ENCODE data around the gene PTPN12. TPM values are rescaled to one million over a fixed set of nuclear protein-coding genes. Genes with fewer than 3 reads are reported as not detected.

Gene PTPN12
- total and polyA plus RNA-seq, 9 donors: 34.9 to 61.3 (median 46.9) TPM

GRCh38 chr7:77571801-77572200, 34.7 kb downstream of the PTPN12 start:
- WGBS (ENCODE audit: insufficient coverage): no CpG with 5 or more reads among the region's 6 CpGs
- Histone ChIP-seq H3K36me3 (ENCODE audit: control insufficient read depth, insufficient read depth, low read length) (peaks cover 37% of the 10 kb centered on the region), H3K27ac (ENCODE audit: low read length) (no peak overlapping the region), H3K4me1 (ENCODE audit: control insufficient read depth, insufficient read depth, low read length) (no peaks in the 10 kb centered on the region), H3K27me3 (ENCODE audit: control insufficient read depth, insufficient read depth, low read length) (no peaks in the 10 kb centered on the region), H3K4me3 (ENCODE audit: low read length) (no peak overlapping the region), H3K9me3 (replicated peaks; ENCODE audit: control insufficient read depth, low read depth, low read length) (no peaks in the 10 kb centered on the region)
- no peak for DNase-seq

GRCh38 chr7:77575187-77575586, 38.1 kb downstream of the PTPN12 start:
- no peaks in the 10 kb centered on the region for H3K9me3 ChIP-seq (replicated peaks; ENCODE audit: control insufficient read depth, low read depth, low read length)
- H3K4me3 ChIP-seq (ENCODE audit: low read length): no peak overlapping the region
- DNase-seq: no peak
- H3K27ac ChIP-seq (ENCODE audit: low read length): no peak overlapping the region
- no peaks in the 10 kb centered on the region for H3K27me3 ChIP-seq (ENCODE audit: control insufficient read depth, insufficient read depth, low read length)
- H3K36me3 ChIP-seq (ENCODE audit: control insufficient read depth, insufficient read depth, low read length): peaks cover 36% of the 10 kb centered on the region
- 88% methylated on average over 5 of the region's 7 CpGs for WGBS (ENCODE audit: insufficient coverage)
- H3K4me1 ChIP-seq (ENCODE audit: control insufficient read depth, insufficient read depth, low read length): no peaks in the 10 kb centered on the region

GRCh38 chr7:77576856-77577255, 39.8 kb downstream of the PTPN12 start:
- no peak overlapping the region for H3K27ac ChIP-seq (ENCODE audit: low read length)
- H3K36me3 ChIP-seq (ENCODE audit: control insufficient read depth, insufficient read depth, low read length): peaks cover 34% of the 10 kb centered on the region
- no peaks in the 10 kb centered on the region for H3K4me1 ChIP-seq (ENCODE audit: control insufficient read depth, insufficient read depth, low read length)
- DNase-seq: no peak
- H3K27me3 ChIP-seq (ENCODE audit: control insufficient read depth, insufficient read depth, low read length): no peaks in the 10 kb centered on the region
- no peak overlapping the region for H3K4me3 ChIP-seq (ENCODE audit: low read length)
- WGBS (ENCODE audit: insufficient coverage): 93% methylated on average over 2 of the region's 3 CpGs
- H3K9me3 ChIP-seq (replicated peaks; ENCODE audit: control insufficient read depth, low read depth, low read length): no peaks in the 10 kb centered on the region

- Histone ChIP-seq H3K4me1 (ENCODE audit: control insufficient read depth, insufficient read depth, low read length) (no peaks in the 10 kb centered on the region), H3K4me3 (ENCODE audit: low read length) (no peak overlapping the region), H3K9me3 (replicated peaks; ENCODE audit: control insufficient read depth, low read depth, low read length) (no peaks in the 10 kb centered on the region), H3K36me3 (ENCODE audit: control insufficient read depth, insufficient read depth, low read length) (peaks cover 15% of the 10 kb centered on the region), H3K27me3 (ENCODE audit: control insufficient read depth, insufficient read depth, low read length) (no peaks in the 10 kb centered on the region), H3K27ac (ENCODE audit: low read length) (no peak overlapping the region)
- DNase-seq: no peak
These were observed 42.7 kb downstream of the PTPN12 start for GRCh38 chr7:77579797-77580196.

- Histone ChIP-seq H3K36me3 (ENCODE audit: control insufficient read depth, insufficient read depth, low read length) (peaks cover 9% of the 10 kb centered on the region), H3K4me1 (ENCODE audit: control insufficient read depth, insufficient read depth, low read length) (no peaks in the 10 kb centered on the region), H3K9me3 (replicated peaks; ENCODE audit: control insufficient read depth, low read depth, low read length) (no peaks in the 10 kb centered on the region), H3K27me3 (ENCODE audit: control insufficient read depth, insufficient read depth, low read length) (no peaks in the 10 kb centered on the region), H3K4me3 (ENCODE audit: low read length) (no peak overlapping the region), H3K27ac (ENCODE audit: low read length) (no peak overlapping the region)
- no CpG with 5 or more reads among the region's 4 CpGs for WGBS (ENCODE audit: insufficient coverage)
- no peak for DNase-seq
These were observed 43.8 kb downstream of the PTPN12 start for GRCh38 chr7:77580762-77581350.

- Histone ChIP-seq H3K4me1 (ENCODE audit: control insufficient read depth, insufficient read depth, low read length) (no peaks in the 10 kb centered on the region), H3K36me3 (ENCODE audit: control insufficient read depth, insufficient read depth, low read length) (peaks cover 12% of the 10 kb centered on the region), H3K27ac (ENCODE audit: low read length) (no peak overlapping the region), H3K27me3 (ENCODE audit: control insufficient read depth, insufficient read depth, low read length) (no peaks in the 10 kb centered on the region), H3K9me3 (replicated peaks; ENCODE audit: control insufficient read depth, low read depth, low read length) (no peaks in the 10 kb centered on the region), H3K4me3 (ENCODE audit: low read length) (no peak overlapping the region)
- no CpG with 5 or more reads among the region's 2 CpGs for WGBS (ENCODE audit: insufficient coverage)
- no peak for DNase-seq
These were observed 50.2 kb downstream of the PTPN12 start for GRCh38 chr7:77587272-77587671.

GRCh38 chr7:77600952-77601351, 63.9 kb downstream of the PTPN12 start:
- Histone ChIP-seq H3K36me3 (ENCODE audit: control insufficient read depth, insufficient read depth, low read length) (peaks cover 19% of the 10 kb centered on the region), H3K4me3 (ENCODE audit: low read length) (no peak overlapping the region), H3K27ac (ENCODE audit: low read length) (no peak overlapping the region), H3K27me3 (ENCODE audit: control insufficient read depth, insufficient read depth, low read length) (no peaks in the 10 kb centered on the region), H3K4me1 (ENCODE audit: control insufficient read depth, insufficient read depth, low read length) (no peaks in the 10 kb centered on the region), H3K9me3 (replicated peaks; ENCODE audit: control insufficient read depth, low read depth, low read length) (no peaks in the 10 kb centered on the region)
- no CpG with 5 or more reads among the region's 2 CpGs for WGBS (ENCODE audit: insufficient coverage)
- DNase-seq: no peak

- Histone ChIP-seq H3K27me3 (ENCODE audit: control insufficient read depth, insufficient read depth, low read length) (no peaks in the 10 kb centered on the region), H3K36me3 (ENCODE audit: control insufficient read depth, insufficient read depth, low read length) (peaks cover 10% of the 10 kb centered on the region), H3K4me1 (ENCODE audit: control insufficient read depth, insufficient read depth, low read length) (no peaks in the 10 kb centered on the region), H3K27ac (ENCODE audit: low read length) (no peak overlapping the region), H3K4me3 (ENCODE audit: low read length) (no peak overlapping the region), H3K9me3 (replicated peaks; ENCODE audit: control insufficient read depth, low read depth, low read length) (no peaks in the 10 kb centered on the region)
- no peak for DNase-seq
These were observed 69.5 kb downstream of the PTPN12 start for GRCh38 chr7:77606562-77606961.

GRCh38 chr7:77619314-77619713, 82.2 kb downstream of the PTPN12 start:
- no peak overlapping the region for H3K4me3 ChIP-seq (ENCODE audit: low read length)
- no peaks in the 10 kb centered on the region for H3K27me3 ChIP-seq (ENCODE audit: control insufficient read depth, insufficient read depth, low read length)
- no peak overlapping the region for H3K27ac ChIP-seq (ENCODE audit: low read length)
- H3K4me1 ChIP-seq (ENCODE audit: control insufficient read depth, insufficient read depth, low read length): no peaks in the 10 kb centered on the region
- peaks cover 19% of the 10 kb centered on the region for H3K36me3 ChIP-seq (ENCODE audit: control insufficient read depth, insufficient read depth, low read length)
- no peaks in the 10 kb centered on the region for H3K9me3 ChIP-seq (replicated peaks; ENCODE audit: control insufficient read depth, low read depth, low read length)
- DNase-seq: no peak
- 86% methylated on average over 1 of the region's 4 CpGs for WGBS (ENCODE audit: insufficient coverage)

GRCh38 chr7:77626586-77627308, 89.7 kb downstream of the PTPN12 start:
- Histone ChIP-seq H3K9me3 (replicated peaks; ENCODE audit: control insufficient read depth, low read depth, low read length) (no peaks in the 10 kb centered on the region), H3K4me3 (ENCODE audit: low read length) (no peak overlapping the region), H3K36me3 (ENCODE audit: control insufficient read depth, insufficient read depth, low read length) (peaks cover 37% of the 10 kb centered on the region), H3K4me1 (ENCODE audit: control insufficient read depth, insufficient read depth, low read length) (no peaks in the 10 kb centered on the region), H3K27ac (ENCODE audit: low read length) (no peak overlapping the region), H3K27me3 (ENCODE audit: control insufficient read depth, insufficient read depth, low read length) (no peaks in the 10 kb centered on the region)
- DNase-seq: no peak
- 94% methylated on average over 2 of the region's 6 CpGs for WGBS (ENCODE audit: insufficient coverage)

GRCh38 chr7:77627309-77627676, 90.2 kb downstream of the PTPN12 start:
- Histone ChIP-seq H3K36me3 (ENCODE audit: control insufficient read depth, insufficient read depth, low read length) (peaks cover 31% of the 10 kb centered on the region), H3K27me3 (ENCODE audit: control insufficient read depth, insufficient read depth, low read length) (no peaks in the 10 kb centered on the region), H3K4me3 (ENCODE audit: low read length) (no peak overlapping the region), H3K27ac (ENCODE audit: low read length) (no peak overlapping the region), H3K9me3 (replicated peaks; ENCODE audit: control insufficient read depth, low read depth, low read length) (no peaks in the 10 kb centered on the region), H3K4me1 (ENCODE audit: control insufficient read depth, insufficient read depth, low read length) (no peaks in the 10 kb centered on the region)
- DNase-seq: no peak

Data from muscle of leg (tissue), 11 donors.